CD4-positive, alpha-beta memory T cell (primary cell): ENCODE data around the gene FGD2. TPM values are rescaled to one million over a fixed set of nuclear protein-coding genes. Genes with fewer than 3 reads are reported as not detected.
A peak's percentile ranks its signal among the peaks of the same experiment; 100 is the strongest.

Experiments used
- CTCF ChIA-PET: fragments of 350-600 bp; sonication (Branson Sonifier 250); formaldehyde crosslinking; loops from one replicate; lab custom pipeline; 2021; ENCODE audit warnings: inconsistent platforms; ENCODE audit not compliant: partially characterized antibody; lab: Charles Lee
- POLR2A ChIA-PET: fragments of 350-600 bp; sonication (Branson Sonifier 250); formaldehyde crosslinking; loops from one replicate; lab custom pipeline; 2021; ENCODE audit not compliant: partially characterized antibody; lab: Charles Lee
- DNase-seq, 5 donors: peaks; one replicate each; pipeline versions ENCODE4 v3.0.0 to v3.0.0-alpha.2; 2020 to 2022; ENCODE audit warnings: mixed read lengths in 1 of 5
- H3K27ac ChIP-seq: one replicate; pipeline ENCODE4 v1.7.0; 2013; ENCODE audit warnings: low read depth, low read length
- H3K27me3 ChIP-seq: 2 replicates; pipeline ENCODE4 v1.7.0; 2013; ENCODE audit warnings: mild to moderate bottlenecking, low read length, moderate library complexity; ENCODE audit not compliant: insufficient read depth
- H3K36me3 ChIP-seq: 2 replicates; pipeline ENCODE4 v1.7.0; 2013; ENCODE audit warnings: mild to moderate bottlenecking, low read length, moderate library complexity; ENCODE audit not compliant: insufficient read depth
- H3K4me1 ChIP-seq: 2 replicates; pipeline ENCODE4 v1.7.0; 2013; ENCODE audit warnings: mild to moderate bottlenecking, low read length, moderate library complexity; ENCODE audit not compliant: insufficient read depth
- H3K4me3 ChIP-seq, 2 donors: one replicate each; pipeline ENCODE4 v1.7.0; 2013; ENCODE audit warnings: low read length in 2 of 2, mild to moderate bottlenecking in 1 of 2
- H3K9me3 ChIP-seq, 2 donors: one replicate each; pipeline ENCODE4 v1.7.0; 2013; ENCODE audit warnings: low read length in 2 of 2, control low read depth in 1 of 2; ENCODE audit not compliant: control insufficient read depth in 1 of 2
- H3K27ac Mint-ChIP-seq, 7 donors: one replicate each; pipeline ENCODE4 v1.8.0; 2020 to 2021; ENCODE audit warnings: mixed read lengths in 7 of 7, mild to moderate bottlenecking in 6 of 7, inconsistent platforms in 3 of 7, moderate library complexity in 3 of 7
- H3K27me3 Mint-ChIP-seq, 2 donors: one replicate each; pipeline ENCODE4 v1.8.0; 2020 to 2021; ENCODE audit warnings: mixed read lengths in 2 of 2
- H3K36me3 Mint-ChIP-seq, 2 donors: one replicate each; pipeline ENCODE4 v1.8.0; 2020 to 2021; ENCODE audit warnings: mixed read lengths in 2 of 2, inconsistent platforms in 1 of 2, mild to moderate bottlenecking in 1 of 2
- H3K4me1 Mint-ChIP-seq, 4 donors: one replicate each; pipeline ENCODE4 v1.8.0; 2020 to 2021; ENCODE audit warnings: mixed read lengths in 4 of 4, mild to moderate bottlenecking in 1 of 4
- H3K4me3 Mint-ChIP-seq, 8 donors: one replicate each; pipeline ENCODE4 v1.8.0; 2020 to 2021; ENCODE audit warnings: mixed read lengths in 8 of 8, mild to moderate bottlenecking in 7 of 8, moderate library complexity in 6 of 8, inconsistent platforms in 3 of 8
- H3K9me3 Mint-ChIP-seq, 8 donors: one replicate each; pipeline ENCODE4 v1.8.0; 2020 to 2021; ENCODE audit warnings: mixed read lengths in 8 of 8, mild to moderate bottlenecking in 5 of 8, inconsistent platforms in 3 of 8, moderate library complexity in 1 of 8
- intact Hi-C: fragments of 100-400 bp; cut with micrococcal nuclease; formaldehyde crosslinking; loops from one replicate; pipeline ENCODE4 v1.15.1; 2023
- polyA plus RNA-seq, 2 donors: library from polyadenylated mRNA; unstranded; fragments of 300-500 nt; fragmentation: Illumina TruSeq; gene quantifications; one replicate each; pipeline ENCODE4 v1.2.3, GENCODE V29; 2021
- total RNA-seq, 2 experiments: library from RNA; stranded (reverse); gene quantifications; one replicate each; pipeline ENCODE4 v1.2.3, GENCODE V29; 2021

FGD2 gene
- total and polyA plus RNA-seq, 4 experiments from 2014 or later = 0.11 to 1.5 (median 1.4) TPM; not detected in 1

DNA sequence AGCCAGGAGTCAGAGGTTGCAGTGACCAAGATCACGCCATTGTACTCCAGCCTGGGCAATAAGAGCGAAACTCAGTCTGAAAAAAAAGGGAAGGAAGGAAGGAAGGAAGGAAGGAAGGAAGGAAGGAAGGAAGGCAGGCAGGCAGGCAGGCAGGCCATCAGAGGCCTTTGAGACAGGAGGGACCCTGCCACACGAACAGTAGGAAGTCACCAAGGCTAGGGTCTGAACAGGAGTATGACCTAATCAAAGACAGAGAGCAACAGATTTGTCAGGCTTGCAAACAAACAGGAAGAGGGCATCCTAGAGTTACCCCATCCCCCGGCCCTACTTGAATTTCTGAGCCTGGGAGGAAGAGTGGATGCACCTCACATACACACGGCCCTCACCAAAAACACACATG, 67.1 kb downstream of the FGD2 start:
- POLR2A ChIA-PET = no interaction called here
- Histone ChIP-seq H3K4me1 (peaks cover 16% of the 10 kb centered on the region), H3K36me3 (no peaks in the 10 kb centered on the region), H3K27me3 (no peaks in the 10 kb centered on the region), H3K27ac (no peak overlapping the region), H3K9me3 (no peaks in the 10 kb centered on the region), H3K4me3 (no peak overlapping the region)
- intact Hi-C loops = no loop called here
- Mint-ChIP-seq H3K27me3 (no peaks in the 10 kb centered on the region), H3K9me3 (peaks cover 0 to 2% (median 0%) of the 10 kb centered on the region in 8 donors), H3K36me3 (no peaks in the 10 kb centered on the region), H3K27ac (peak overlapping the region in 6 of 7 donors; percentile 9 to 87 (median 72)), H3K4me1 (peaks cover 13 to 24% (median 22%) of the 10 kb centered on the region in 4 donors), H3K4me3 (peak overlapping the region in 2 of 8 donors; percentile 11 to 17)
- no peak for DNase-seq
- CTCF ChIA-PET = interaction anchor here (0.8 kb wide), 1 partner anchor 21 kb away, joined by 3 read pairs; no protein-coding TSS in a partner anchor

DNA sequence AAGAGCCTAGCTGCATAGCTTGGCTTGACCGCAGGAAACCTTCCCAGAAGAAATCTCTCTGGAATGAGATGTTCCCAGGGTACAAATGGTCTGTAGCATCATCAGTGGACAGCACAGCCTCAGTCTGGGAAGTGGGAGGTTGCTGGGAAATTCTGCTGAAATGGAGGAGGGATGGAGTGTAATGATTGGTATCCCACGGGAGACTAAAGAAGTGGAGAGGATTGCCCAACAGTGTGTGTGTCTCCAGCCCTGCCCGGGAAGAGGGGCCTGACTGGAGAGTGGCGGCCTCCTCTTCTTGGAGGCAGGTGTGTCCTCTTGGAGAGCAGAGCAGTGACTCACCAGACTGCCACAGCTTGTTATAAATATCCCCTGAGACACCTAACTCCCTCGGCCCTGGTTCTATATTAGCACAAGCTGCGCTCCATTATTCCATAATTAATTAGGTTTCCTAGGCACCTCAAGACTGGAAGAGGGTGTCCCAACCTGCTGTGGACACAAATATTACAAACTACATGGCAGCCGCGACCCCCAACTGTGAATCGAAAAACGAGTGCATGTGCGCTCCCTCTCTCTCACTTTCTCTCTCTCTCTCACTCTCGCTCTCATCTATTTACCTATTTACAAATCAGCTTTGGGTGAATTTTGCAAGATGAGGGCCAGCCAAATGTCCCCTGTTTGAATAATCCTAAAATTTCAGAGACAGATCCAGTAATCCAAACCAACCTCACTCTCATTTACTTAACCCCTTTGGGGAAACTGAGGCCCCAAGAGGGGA, 68.8 kb downstream of the FGD2 start:
- Mint-ChIP-seq H3K27me3 (no peaks in the 10 kb centered on the region), H3K4me1 (peaks cover 13 to 24% (median 18%) of the 10 kb centered on the region in 4 donors), H3K36me3 (no peaks in the 10 kb centered on the region), H3K27ac (no peak overlapping the region), H3K4me3 (no peak overlapping the region), H3K9me3 (peaks cover 0 to 2% (median 0%) of the 10 kb centered on the region in 8 donors)
- ChIA-PET POLR2A (no interaction called here), CTCF (interaction anchor here (0.6 to 1.0 kb wide), 3 partner anchors 28 to 459 kb away, joined by 3 to 4 read pairs (median 3); no protein-coding TSS in a partner anchor)
- DNase-seq = no peak
- Histone ChIP-seq H3K4me1 (peaks cover 16% of the 10 kb centered on the region), H3K4me3 (no peak overlapping the region), H3K27ac (no peak overlapping the region), H3K27me3 (no peaks in the 10 kb centered on the region), H3K9me3 (no peaks in the 10 kb centered on the region), H3K36me3 (no peaks in the 10 kb centered on the region)
- intact Hi-C loops = no loop called here

DNA sequence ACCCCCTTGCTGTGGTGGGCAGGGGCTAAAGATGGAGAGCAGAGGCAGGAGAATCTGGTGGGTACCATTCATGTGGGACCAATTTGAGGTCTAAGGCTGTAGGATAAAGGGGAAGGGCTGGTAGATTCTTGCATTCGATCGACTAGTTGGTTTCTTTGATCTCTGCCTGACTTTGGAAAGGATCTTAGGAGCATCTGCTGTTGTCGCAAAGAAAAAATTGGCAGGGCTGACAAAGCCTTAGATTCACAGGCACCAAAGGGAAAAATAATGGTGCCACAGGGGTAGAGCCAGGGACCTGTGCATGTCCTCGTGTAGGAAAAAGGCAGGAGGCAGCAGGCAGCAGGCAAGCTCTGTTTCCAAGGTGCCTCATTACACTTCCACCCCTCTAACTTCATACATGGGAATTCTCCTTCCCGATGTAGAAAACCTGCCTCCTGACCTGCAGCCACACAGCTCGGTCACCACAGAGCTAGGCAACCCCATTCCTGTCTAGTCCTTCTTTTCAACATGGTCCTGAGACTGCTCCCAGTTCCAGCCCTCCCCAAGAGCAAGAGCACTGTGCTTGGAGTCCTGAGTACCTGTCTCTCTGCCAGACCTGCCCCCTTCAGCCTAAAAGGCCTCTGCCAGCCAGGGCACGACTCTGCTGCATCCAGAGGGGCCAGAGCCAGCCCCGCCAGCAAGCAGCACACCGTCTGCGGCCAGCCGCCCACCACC, 71.9 kb downstream of the FGD2 start:
- H3K36me3 Mint-ChIP-seq = no peaks in the 10 kb centered on the region
- peaks cover 7% of the 10 kb centered on the region for H3K4me1 ChIP-seq
- intact Hi-C loops = no loop called here
- no peaks in the 10 kb centered on the region for H3K27me3 Mint-ChIP-seq
- peaks cover 6 to 9% (median 7%) of the 10 kb centered on the region in 4 donors for H3K4me1 Mint-ChIP-seq
- no peaks in the 10 kb centered on the region for H3K36me3 ChIP-seq
- no peak overlapping the region for H3K4me3 ChIP-seq
- H3K27ac Mint-ChIP-seq = peak overlapping the region in 1 of 7 donors; percentile 24
- no peak overlapping the region for H3K4me3 Mint-ChIP-seq
- ChIA-PET CTCF (no interaction called here), POLR2A (no interaction called here)
- peaks cover 0 to 2% (median 0%) of the 10 kb centered on the region in 8 donors for H3K9me3 Mint-ChIP-seq
- no peak for DNase-seq
- H3K9me3 ChIP-seq = no peaks in the 10 kb centered on the region
- H3K27me3 ChIP-seq = no peaks in the 10 kb centered on the region
- no peak overlapping the region for H3K27ac ChIP-seq

DNA sequence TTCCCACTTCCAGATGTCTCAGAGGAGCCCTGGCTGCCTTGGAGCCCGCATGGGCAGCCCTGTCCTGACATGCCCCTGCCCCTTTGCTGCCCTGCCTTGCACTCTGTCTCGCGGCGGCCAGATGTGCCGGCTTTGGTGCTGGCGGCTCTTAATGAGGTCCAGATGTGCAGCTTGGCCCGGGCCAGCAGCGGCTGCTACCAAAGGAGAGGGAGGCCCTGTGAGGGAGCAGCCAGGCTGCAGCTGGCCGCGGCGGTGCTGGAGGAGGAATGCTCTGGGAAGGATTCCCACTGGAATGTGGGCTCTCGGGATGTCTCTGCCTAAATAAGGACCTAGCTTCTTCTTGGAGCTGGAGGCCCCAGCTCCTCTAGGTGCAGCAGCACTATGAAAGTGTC, 72.4 kb downstream of the FGD2 start:
- Mint-ChIP-seq H3K27ac (no peak overlapping the region), H3K27me3 (no peaks in the 10 kb centered on the region), H3K4me3 (no peak overlapping the region), H3K36me3 (no peaks in the 10 kb centered on the region), H3K9me3 (peaks cover 0 to 2% (median 0%) of the 10 kb centered on the region in 8 donors), H3K4me1 (peaks cover 2 to 3% (median 3%) of the 10 kb centered on the region in 4 donors)
- ChIA-PET POLR2A (no interaction called here), CTCF (interaction anchor here (1.5 kb wide), 1 partner anchor 26 kb away, joined by 4 read pairs; no protein-coding TSS in a partner anchor)
- Histone ChIP-seq H3K27me3 (no peaks in the 10 kb centered on the region), H3K4me3 (no peak overlapping the region), H3K4me1 (peaks cover 1% of the 10 kb centered on the region), H3K9me3 (no peaks in the 10 kb centered on the region), H3K27ac (no peak overlapping the region), H3K36me3 (no peaks in the 10 kb centered on the region)
- intact Hi-C loops = no loop called here
- no peak for DNase-seq

Other genes with a start within 250 kb of the FGD2 start
- under 1 TPM; 0.47 to 0.70 TPM for gene CPNE5, start 166.2 kb upstream of the FGD2 start, total RNA-seq
- 1 to 10 TPM; 1.9 to 2.7 TPM for gene CPNE5, start 166.2 kb upstream of the FGD2 start, polyA plus RNA-seq
- 1 to 10 TPM; 8.4 to 9.2 TPM for gene PPIL1, start 130.9 kb upstream of the FGD2 start, total RNA-seq
- 10 to 100 TPM; 18.6 to 19.7 TPM for gene PPIL1, start 130.9 kb upstream of the FGD2 start, polyA plus RNA-seq
- 10 to 100 TPM; 53.0 to 56.0 TPM for gene C6orf89, start 119.7 kb upstream of the FGD2 start, total RNA-seq
- 10 to 100 TPM; 35.4 to 52.8 TPM for gene C6orf89, start 119.7 kb upstream of the FGD2 start, polyA plus RNA-seq
- 1 to 10 TPM; 5.8 to 6.0 TPM for gene PI16, start 50.9 kb upstream of the FGD2 start, total RNA-seq
- gene PI16, start 50.9 kb upstream of the FGD2 start, polyA plus RNA-seq = 10 to 100 TPM; 31.5 to 53.8 TPM
- 100 to 1,000 TPM; 142 to 151 TPM for gene MTCH1, start 19.5 kb upstream of the FGD2 start, total RNA-seq
- 100 to 1,000 TPM in 1 of 2 donors, 10 to 100 TPM in 1; 94.1 to 125 TPM for gene MTCH1, start 19.5 kb upstream of the FGD2 start, polyA plus RNA-seq
- 100 to 1,000 TPM; 124 to 125 TPM for gene PIM1, start 164.5 kb downstream of the FGD2 start, total RNA-seq
- 100 to 1,000 TPM; 268 to 334 TPM for gene PIM1, start 164.5 kb downstream of the FGD2 start, polyA plus RNA-seq